Measurements from ENCODE around the gene PRKAG2.

Gene PRKAG2

DNA sequence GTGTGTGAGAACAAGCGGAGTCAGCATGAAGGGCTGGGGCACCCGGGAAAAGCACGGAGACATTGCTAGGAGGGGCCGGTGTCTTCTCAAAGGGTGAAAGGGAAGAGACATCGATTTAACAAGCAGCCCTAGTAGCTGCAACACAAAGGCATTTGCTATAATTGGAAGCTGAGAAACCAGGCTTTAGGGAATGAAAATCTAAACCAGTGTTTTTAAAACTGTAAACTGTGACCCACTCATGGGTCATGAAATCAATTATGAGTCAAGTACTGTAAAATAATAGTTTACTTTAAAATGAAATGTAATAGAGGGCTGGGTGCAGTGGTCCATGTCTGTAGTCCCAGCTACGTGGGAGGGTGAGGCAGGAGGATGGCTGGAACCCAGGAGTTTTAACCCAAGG is 228.5 kb downstream of the PRKAG2 start:
- DNase-seq (ENCODE audit: low spot score), result no peak

DNA sequence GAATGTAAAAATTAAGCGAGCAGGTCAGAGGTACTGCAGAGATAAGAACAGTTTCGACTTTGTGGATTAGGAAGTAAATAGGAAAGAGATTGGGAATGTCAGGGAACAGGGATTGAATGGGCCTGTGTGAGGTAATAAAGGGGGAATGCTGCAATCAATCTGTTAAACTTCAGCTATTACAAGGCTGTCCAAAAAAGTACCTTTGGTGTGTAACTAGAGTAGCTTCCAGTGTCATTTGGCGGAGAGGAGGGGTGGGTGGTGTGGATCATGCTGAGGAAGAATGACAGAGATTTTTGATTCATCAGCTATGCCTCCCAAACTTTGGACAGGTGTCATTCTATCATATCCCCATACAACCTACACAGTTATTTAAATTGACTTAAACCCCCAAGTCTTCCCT is 229.0 kb downstream of the PRKAG2 start:
- DNase-seq (ENCODE audit: low spot score), result no peak

DNA sequence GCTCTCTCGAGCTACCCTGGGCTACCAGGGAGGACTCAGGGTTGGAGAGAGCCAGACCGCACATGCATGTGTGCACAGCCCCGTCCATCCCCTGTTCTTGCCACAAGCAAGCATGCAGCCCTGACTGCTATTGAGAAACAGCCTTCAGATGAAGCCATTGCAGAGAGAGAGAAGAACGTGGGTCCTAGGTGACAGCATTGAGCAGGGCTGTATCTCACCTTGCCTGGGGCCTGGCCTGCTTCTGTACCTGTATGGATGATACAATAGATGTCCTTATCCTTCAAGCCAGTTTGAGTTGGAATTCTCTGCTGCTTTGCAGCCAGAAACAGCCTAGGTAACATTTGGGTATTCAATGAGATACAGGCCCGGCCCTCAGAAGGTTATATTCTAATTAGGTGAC is 229.9 kb downstream of the PRKAG2 start:
- DNase-seq (ENCODE audit: low spot score), result no peak

DNA sequence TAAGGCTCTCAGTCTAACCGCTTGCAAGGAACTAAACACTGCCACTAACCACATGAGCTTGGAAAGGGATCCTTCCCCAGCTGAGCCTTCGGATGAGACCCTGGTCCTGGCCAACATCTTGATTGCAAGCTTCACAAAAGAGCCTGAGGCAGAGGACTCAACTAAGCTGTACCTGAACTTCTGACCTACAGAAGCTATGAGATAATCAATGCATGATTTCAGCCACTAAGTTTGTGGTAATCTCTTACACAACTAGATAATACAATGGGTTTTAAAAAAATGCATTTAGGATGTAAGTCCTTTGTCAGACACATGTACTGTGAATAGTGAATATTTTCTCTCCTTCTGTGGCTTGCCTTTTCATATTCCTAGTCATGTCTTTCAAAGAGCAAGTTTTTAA is 231.6 kb downstream of the PRKAG2 start:
- DNase-seq (ENCODE audit: low spot score), result no peak

- DNase-seq (ENCODE audit: low spot score), result no peak
These were observed 232.4 kb downstream of the PRKAG2 start for GRCh38 chr7:151644554-151644953.

GRCh38 chr7:151642746-151643145 is 234.2 kb downstream of the PRKAG2 start:
- no peak for DNase-seq (ENCODE audit: low spot score)

DNA sequence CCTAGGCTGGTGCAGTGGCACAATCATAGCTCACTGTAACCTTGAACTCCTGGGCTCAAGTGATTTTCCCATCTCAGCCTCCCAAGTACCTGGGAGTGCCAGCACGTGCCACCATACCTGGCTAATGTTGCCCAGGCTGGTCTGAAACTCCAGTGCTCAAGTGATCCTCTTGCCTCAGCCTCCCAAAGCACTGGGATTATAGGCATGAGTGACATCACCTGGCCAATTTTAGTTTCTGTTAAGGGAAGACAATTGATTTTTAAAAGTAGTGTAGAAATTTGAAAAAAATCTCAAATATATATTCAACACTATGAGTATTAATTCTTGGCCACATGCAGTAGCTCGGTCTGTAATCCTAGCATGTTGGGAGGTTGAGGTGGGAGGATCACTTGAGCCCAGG is 235.3 kb downstream of the PRKAG2 start:
- no peak for DNase-seq (ENCODE audit: low spot score)

DNA sequence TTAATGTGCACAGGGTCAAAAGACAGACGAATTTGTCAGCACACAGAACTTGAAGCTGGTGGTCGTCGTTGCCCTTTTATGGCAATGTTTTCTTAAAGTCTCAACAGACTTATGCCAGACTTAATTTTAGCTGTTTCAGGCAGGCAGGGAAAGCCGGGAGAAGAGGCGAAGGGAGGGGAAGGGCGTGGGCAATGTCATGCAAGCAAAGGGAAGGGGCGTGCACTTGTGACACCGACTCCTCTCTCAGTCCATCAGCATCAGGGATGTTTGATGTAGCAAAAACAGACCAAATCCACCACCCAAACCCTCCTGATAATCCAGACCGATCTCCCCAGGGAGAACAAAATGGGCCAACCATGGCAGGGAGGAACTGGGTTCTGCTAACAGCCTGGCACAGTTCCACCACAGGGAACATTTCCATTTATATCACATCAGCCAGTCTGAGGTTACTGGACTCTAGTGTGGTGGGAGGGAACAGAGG is 239.1 kb downstream of the PRKAG2 start:
- peak; percentile 11 for DNase-seq (ENCODE audit: low spot score)

DNA sequence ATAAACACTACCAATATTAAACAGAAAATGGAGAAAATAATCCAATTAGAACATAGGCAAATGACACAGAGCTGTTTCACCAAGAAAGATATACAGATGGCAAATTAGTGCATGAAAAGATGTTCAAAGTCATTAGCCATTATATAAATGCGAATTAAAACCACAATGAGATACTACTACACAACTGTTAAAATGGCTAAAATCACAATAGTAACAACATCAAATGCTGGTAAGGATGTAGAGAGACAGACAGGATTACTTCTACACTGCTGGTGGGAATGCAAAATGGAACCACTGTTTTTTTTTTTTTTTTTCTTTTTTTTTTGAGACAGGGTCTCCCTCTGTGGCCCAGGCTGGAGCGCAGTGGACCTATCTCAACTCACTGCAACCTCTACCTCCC is 242.3 kb downstream of the PRKAG2 start:
- no peak for DNase-seq (ENCODE audit: low spot score)

- no peak for DNase-seq (ENCODE audit: low spot score)
These were observed 243.5 kb downstream of the PRKAG2 start for GRCh38 chr7:151633516-151633812.

GRCh38 chr7:151632750-151633515 is 244.0 kb downstream of the PRKAG2 start:
- DNase-seq (ENCODE audit: low spot score), result no peak

DNA sequence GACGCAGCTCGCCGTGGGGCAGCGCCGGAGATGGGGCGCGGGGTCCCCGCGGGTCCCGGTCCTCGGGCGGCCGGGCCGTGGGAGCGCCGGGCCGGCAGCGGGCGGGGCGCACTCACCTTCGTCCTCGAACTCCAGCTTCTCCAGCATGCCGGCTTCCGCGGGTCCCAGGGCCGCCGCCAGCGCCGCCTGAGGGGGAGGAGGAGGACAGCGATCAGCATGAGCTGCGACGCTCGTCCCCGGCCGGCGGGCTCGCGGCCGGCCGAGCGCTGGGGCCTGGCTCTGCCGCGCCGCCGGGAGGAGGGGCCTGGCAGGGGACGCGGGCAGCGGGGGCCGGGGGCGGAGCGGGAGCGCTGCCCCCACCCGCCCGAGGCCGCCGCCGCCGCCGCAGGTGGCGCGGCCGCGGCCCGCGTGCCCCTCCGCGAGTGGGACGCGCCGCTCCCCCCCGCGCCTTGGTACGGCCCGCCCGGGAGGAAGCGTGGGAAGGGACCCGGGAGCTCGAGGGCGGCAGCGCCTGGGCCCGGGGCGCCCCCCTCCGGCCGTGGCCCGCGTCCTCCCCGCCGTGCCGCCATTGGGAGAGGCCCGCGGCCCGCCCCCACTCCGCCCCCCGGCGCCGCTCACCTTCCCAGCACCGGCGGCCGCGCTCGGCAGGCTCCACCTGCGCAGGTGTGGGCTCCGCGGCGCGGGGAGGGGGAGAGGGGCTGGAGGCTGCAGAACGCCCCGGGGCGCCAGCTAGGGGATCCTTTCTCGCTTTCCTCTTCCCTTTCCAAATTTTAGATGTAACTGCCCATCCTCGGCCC is 244.8 kb downstream of the PRKAG2 start:
- DNase-seq (ENCODE audit: low spot score), result peak; percentile 83

DNA sequence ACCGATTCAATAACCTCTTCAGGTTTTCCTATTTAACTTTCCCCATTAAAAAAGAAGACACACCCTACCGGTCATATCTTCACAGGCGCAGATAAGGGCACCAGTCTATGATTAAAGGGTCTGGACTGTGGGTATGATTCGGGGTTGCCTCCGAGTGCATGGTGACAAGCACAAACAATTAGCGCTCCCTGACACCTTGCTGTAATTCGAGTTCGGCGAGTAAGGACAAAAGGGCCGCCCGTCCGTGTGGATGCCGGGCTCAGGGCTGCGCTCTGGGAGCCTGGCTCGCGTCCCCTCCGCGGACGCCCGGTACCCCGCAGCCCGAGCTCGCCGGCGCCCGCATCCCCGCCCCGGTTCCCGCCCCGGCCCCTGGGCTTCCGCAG is 245.4 kb downstream of the PRKAG2 start:
- DNase-seq (ENCODE audit: low spot score), result peak; percentile 63

- peak; percentile 14 for DNase-seq (ENCODE audit: low spot score)
These were observed 245.9 kb downstream of the PRKAG2 start for GRCh38 chr7:151630851-151631569.

DNA sequence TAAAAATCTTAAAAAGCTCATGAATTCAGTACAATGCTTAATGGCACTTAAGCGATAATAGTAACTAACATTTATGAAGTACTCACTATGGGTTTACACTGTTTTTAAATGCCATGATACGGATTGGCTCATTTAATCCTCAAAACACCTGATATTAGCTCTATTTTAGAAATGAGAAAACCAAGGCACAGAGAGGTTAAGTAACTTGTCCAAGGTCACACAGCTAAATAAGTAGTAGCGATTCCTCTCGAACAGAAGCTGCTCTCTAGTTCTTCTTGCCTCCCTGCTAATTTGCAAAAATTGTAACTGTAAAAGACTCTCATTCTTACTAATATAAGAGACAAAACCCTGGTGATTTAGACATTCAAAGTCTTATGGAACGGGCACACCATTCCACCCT is 246.6 kb downstream of the PRKAG2 start:
- DNase-seq (ENCODE audit: low spot score), result no peak

- no peak for DNase-seq (ENCODE audit: low spot score)
These were observed 247.1 kb downstream of the PRKAG2 start for GRCh38 chr7:151629713-151630272.

DNA sequence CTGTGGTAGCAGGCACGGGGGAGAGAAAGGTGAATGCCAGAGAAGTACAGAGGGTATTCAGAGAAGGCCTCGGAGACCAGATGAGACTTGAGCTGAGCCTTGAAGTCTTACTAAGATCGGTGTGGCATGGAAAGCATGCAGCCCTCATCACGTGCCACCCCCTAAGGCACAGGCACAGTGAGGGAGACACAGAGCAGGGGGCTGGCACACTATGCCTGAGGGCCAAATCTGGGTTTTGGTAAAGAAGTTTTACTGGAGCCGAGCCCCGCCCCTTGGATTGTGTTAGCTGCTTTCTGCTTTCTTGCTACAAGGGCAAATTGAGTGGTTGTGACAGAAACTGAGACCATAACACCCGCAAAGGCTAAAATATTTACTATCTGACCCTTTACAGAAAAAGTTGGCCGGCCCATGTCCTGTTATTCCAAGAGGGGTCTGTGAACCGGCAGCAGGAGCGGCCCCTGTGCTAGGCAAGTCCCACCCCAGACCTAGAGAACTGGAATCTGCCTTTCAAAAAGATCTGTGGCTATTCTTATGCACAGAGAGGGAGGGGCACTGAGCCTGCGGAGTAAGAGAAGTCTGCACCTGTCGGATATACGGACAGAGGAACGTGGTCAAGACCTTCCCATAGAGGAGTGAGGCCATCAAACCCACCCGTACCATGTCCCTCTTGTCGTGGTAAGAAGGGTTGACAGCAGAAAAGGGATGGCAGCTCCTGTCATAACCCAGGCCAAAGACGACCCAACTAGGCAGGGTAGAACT is 247.9 kb downstream of the PRKAG2 start:
- no peak for DNase-seq (ENCODE audit: low spot score)

GRCh38 chr7:151626422-151627115 is 250.3 kb downstream of the PRKAG2 start:
- DNase-seq (ENCODE audit: low spot score), result peak; percentile 55

GRCh38 chr7:151625606-151626005 is 251.3 kb downstream of the PRKAG2 start:
- no peak for DNase-seq (ENCODE audit: low spot score)

DNA sequence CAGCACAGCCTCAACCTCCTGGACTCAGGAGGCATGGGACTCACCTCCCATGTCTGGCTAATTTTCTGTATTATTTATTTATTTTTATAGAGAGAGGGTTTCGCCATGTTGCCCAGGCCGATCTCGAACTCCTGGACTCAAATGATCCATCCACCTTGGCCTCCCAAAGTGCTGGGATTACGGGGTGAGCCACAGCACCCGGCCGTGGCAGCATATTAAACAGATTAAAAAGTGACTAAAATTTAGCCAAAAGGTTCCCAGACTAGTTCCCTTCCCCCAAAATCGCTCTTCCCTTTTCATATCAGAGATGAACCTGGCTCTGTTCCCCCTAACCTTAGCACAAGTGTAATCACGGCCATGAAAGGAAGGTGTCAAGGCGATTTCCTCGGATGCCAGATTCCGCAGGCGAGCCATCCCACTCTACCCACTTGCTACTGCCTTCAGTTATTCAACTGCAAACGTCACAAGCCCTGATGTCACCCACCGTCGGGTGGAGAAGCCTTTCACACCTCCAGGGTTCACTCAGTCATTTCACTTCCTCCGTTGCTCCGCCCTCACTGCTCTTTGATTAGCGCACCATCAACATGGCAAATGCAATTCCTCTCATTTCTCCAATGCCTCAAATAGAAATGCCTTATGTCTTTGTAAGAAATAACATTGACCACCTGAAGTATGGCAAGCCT is 252.5 kb downstream of the PRKAG2 start:
- DNase-seq (ENCODE audit: low spot score), result no peak

DNA sequence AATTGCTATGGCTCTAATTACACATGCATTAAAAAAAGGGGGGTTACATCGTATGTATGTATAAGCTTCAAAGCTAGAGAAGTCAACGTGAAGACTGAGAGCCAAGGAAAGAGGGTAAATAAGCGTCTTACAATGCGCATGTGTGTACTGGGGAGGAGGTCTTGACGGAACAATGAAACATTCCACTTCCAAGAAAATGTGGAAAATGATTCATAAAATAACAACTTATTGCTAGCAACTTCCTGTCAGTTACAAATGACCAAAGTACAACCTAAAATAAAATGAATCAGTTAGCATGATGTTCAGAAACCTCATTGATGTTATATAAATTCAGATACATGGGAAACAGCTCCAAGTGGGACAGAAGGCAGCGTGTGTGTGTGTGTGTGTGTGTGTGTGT is 253.1 kb downstream of the PRKAG2 start:
- no peak for DNase-seq (ENCODE audit: low spot score)
